ENCODE measurements around the gene ENDOD1. TPM values are rescaled to one million over a fixed set of nuclear protein-coding genes. Genes with fewer than 3 reads are reported as not detected.
A peak's percentile ranks its signal among the peaks of the same experiment; 100 is the strongest.

Gene ENDOD1
- total RNA-seq, 1 experiment from 2014 or later, result 3.3 TPM

DNA sequence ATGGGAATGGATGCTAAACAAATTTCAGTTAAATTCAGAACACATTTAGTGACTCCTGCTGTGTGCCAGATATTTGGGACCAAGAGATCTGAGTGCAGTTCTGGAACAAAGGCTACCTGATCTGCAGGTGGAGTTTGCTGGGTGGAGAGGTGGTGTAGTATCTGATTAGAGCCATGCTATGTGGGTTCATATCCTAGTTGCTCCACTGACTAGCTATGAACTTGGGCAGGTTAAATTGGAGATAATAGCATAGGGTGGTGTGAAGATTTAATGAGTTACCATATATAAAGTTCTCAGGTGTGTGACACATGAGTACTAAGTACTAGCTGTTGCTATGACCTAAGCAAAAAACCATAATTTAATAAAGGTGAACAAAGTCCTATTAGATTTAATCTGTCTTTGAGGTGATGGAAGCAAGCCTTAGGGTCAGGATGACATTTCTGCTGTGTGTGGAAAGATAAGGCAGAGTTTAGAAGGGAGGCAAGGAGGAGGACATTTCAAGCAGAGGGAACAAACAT lies 2.1 kb downstream of the ENDOD1 start:
- Mint-ChIP-seq H3K4me1 (peaks cover 37% of the 10 kb centered on the region), H3K9me3 (no peaks in the 10 kb centered on the region), H3K27ac (no peak overlapping the region), H3K36me3 (no peaks in the 10 kb centered on the region), H3K27me3 (ENCODE audit: low read depth) (peaks cover 53% of the 10 kb centered on the region), H3K4me3 (no peak overlapping the region)
- ChIA-PET POLR2A (no interaction called here), CTCF (interaction anchor here (1.2 to 3.6 kb wide), 4 partner anchors 13 to 60 kb away, joined by 3 to 32 read pairs (median 6); partner anchors contain the start of gene SRSF8)
- TF ChIP-seq CREM (CRISPR knock-in tag; IDR thresholded peaks at IDR 0.05) (no peak), SOX15 (CRISPR knock-in tag; IDR thresholded peaks at IDR 0.05) (no peak)
- TF ChIP-seq, protein P1, sequence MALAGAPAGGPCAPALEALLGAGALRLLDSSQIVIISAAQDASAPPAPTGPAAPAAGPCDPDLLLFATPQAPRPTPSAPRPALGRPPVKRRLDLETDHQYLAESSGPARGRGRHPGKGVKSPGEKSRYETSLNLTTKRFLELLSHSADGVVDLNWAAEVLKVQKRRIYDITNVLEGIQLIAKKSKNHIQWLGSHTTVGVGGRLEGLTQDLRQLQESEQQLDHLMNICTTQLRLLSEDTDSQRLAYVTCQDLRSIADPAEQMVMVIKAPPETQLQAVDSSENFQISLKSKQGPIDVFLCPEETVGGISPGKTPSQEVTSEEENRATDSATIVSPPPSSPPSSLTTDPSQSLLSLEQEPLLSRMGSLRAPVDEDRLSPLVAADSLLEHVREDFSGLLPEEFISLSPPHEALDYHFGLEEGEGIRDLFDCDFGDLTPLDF (CRISPR knock-in tag; IDR thresholded peaks at IDR 0.05), result no peak
- DNase-seq (ENCODE audit: low spot score) (no peak), ATAC-seq (no peak)

DNA sequence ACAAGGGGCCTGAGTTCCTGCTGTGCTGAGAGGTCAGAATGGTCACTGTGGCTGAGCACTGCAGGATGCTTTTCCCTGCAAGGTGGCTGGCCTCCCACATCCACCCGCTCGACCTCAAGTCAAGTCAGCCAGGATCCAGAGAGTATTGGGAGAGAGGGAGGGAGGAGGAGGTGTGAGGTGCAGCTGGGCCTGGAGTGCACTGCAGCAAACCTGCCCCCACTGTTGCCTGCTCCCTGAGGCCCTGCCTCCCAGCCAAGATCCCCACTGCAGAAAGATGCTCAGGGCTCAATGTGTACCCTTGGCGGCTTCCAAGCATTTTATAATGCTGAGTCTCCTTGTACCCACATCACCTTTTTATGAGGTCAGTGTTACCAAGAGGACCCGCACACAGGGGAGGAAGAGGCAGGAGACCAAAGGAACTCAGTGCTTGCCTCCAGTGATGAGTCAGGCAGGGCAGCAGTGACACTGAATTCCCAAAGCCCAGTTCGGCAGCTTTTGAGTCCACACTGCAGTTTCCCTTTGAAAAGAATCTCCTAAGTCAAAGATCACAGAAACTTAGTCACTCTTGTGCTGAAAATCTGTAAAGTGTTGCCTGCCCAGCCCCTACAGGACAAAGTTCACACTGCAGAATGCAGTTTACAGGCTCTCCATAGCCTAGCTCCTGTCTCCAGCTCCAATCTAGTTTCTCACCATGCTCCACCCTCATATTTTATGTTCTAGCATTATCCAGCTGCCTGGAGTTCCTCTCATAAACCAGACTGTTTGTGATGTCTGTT lies 3.1 kb downstream of the ENDOD1 start:
- Mint-ChIP-seq H3K27ac (no peak overlapping the region), H3K4me1 (peaks cover 42% of the 10 kb centered on the region), H3K4me3 (no peak overlapping the region), H3K9me3 (no peaks in the 10 kb centered on the region), H3K36me3 (no peaks in the 10 kb centered on the region), H3K27me3 (ENCODE audit: low read depth) (peaks cover 46% of the 10 kb centered on the region)
- TF ChIP-seq ETV6 (CRISPR knock-in tag; IDR thresholded peaks at IDR 0.05) (no peak), NFYB (CRISPR knock-in tag; conservative IDR thresholded peaks at IDR 0.05; ENCODE audit: low read depth) (no peak), PRRX2 (CRISPR knock-in tag; IDR thresholded peaks at IDR 0.05) (no peak), FOXK1 (CRISPR knock-in tag; IDR thresholded peaks at IDR 0.05) (no peak), KAT7 (CRISPR knock-in tag; IDR thresholded peaks at IDR 0.05; ENCODE audit: borderline replicate concordance) (no peak), SMAD3 (CRISPR knock-in tag; IDR thresholded peaks at IDR 0.05; ENCODE audit: borderline replicate concordance) (no peak), CREM (CRISPR knock-in tag; IDR thresholded peaks at IDR 0.05) (no peak), TEAD4 (CRISPR knock-in tag; IDR thresholded peaks at IDR 0.05) (no peak), IRF2 (CRISPR knock-in tag; IDR thresholded peaks at IDR 0.05; ENCODE audit: borderline replicate concordance, low read depth) (no peak)
- TF ChIP-seq, protein P2, sequence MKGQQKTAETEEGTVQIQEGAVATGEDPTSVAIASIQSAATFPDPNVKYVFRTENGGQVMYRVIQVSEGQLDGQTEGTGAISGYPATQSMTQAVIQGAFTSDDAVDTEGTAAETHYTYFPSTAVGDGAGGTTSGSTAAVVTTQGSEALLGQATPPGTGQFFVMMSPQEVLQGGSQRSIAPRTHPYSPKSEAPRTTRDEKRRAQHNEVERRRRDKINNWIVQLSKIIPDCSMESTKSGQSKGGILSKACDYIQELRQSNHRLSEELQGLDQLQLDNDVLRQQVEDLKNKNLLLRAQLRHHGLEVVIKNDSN (CRISPR knock-in tag; IDR thresholded peaks at IDR 0.05), result no peak
- TF ChIP-seq, protein P3, sequence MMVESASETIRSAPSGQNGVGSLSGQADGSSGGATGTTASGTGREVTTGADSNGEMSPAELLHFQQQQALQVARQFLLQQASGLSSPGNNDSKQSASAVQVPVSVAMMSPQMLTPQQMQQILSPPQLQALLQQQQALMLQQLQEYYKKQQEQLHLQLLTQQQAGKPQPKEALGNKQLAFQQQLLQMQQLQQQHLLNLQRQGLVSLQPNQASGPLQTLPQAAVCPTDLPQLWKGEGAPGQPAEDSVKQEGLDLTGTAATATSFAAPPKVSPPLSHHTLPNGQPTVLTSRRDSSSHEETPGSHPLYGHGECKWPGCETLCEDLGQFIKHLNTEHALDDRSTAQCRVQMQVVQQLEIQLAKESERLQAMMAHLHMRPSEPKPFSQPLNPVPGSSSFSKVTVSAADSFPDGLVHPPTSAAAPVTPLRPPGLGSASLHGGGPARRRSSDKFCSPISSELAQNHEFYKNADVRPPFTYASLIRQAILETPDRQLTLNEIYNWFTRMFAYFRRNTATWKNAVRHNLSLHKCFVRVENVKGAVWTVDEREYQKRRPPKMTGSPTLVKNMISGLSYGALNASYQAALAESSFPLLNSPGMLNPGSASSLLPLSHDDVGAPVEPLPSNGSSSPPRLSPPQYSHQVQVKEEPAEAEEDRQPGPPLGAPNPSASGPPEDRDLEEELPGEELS (CRISPR knock-in tag; IDR thresholded peaks at IDR 0.05), result no peak
- ATAC-seq (peak; percentile 10; the same call in 1 of the 2 replicates), DNase-seq (ENCODE audit: low spot score) (no peak)
- ChIA-PET CTCF (interaction anchor here (0.6 to 2.1 kb wide), 16 partner anchors 10 to 59 kb away, joined by 3 to 11 read pairs (median 5); partner anchors contain the start of gene SRSF8), POLR2A (interaction anchor here (2.0 kb wide), 1 partner anchor 26 kb away, joined by 5 read pairs; the partner anchor contains the start of gene SRSF8)

DNA sequence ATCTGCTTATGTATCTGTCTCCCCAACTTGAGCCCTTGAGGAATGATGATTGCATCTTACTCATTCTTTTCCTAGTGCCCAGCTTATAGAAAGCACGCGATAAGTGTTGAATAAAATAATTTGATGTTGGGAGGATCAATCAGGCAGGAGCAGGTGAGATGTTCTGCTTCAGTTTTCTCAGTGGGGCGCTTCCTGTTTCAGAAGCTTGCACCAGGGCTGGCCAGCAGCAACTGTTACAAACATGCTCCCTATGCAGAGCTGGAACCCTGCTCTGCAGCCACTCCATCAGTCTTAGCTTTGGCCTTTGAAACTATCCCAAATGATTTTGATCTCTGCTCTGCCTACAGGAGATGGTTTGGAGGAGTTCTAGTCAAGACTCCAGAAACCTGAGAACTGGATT lies 3.9 kb downstream of the ENDOD1 start:
- no peak overlapping the region for H3K27ac Mint-ChIP-seq

More for the DNA sequence above, 3.9 kb downstream of the ENDOD1 start:
- Mint-ChIP-seq H3K36me3 (no peaks in the 10 kb centered on the region), H3K4me1 (peaks cover 42% of the 10 kb centered on the region), H3K27me3 (ENCODE audit: low read depth) (peaks cover 38% of the 10 kb centered on the region), H3K9me3 (no peaks in the 10 kb centered on the region), H3K4me3 (no peak overlapping the region)
- ChIA-PET POLR2A (interaction anchor here (2.0 kb wide), 1 partner anchor 26 kb away, joined by 5 read pairs; the partner anchor contains the start of gene SRSF8), CTCF (interaction anchor here (0.6 to 2.1 kb wide), 14 partner anchors 9 to 57 kb away, joined by 3 to 11 read pairs (median 5); partner anchors contain the start of gene SRSF8)
- no peak for TF ChIP-seq ZNF317 (CRISPR knock-in tag; IDR thresholded peaks at IDR 0.05; ENCODE audit: borderline replicate concordance, low read depth)
- no peak for TF ChIP-seq GTF2I (CRISPR knock-in tag; conservative IDR thresholded peaks at IDR 0.05)
- TF ChIP-seq GRHL2 (CRISPR knock-in tag; IDR thresholded peaks at IDR 0.05; ENCODE audit: insufficient replicate concordance, severe bottlenecking), result no peak
- TF ChIP-seq, protein P4, sequence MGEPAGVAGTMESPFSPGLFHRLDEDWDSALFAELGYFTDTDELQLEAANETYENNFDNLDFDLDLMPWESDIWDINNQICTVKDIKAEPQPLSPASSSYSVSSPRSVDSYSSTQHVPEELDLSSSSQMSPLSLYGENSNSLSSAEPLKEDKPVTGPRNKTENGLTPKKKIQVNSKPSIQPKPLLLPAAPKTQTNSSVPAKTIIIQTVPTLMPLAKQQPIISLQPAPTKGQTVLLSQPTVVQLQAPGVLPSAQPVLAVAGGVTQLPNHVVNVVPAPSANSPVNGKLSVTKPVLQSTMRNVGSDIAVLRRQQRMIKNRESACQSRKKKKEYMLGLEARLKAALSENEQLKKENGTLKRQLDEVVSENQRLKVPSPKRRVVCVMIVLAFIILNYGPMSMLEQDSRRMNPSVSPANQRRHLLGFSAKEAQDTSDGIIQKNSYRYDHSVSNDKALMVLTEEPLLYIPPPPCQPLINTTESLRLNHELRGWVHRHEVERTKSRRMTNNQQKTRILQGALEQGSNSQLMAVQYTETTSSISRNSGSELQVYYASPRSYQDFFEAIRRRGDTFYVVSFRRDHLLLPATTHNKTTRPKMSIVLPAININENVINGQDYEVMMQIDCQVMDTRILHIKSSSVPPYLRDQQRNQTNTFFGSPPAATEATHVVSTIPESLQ (CRISPR knock-in tag; IDR thresholded peaks at IDR 0.05), result no peak
- no peak for TF ChIP-seq JAZF1 (CRISPR knock-in tag; IDR thresholded peaks at IDR 0.05)
- no peak for TF ChIP-seq SOX15 (CRISPR knock-in tag; IDR thresholded peaks at IDR 0.05)
- no peak for TF ChIP-seq ZBTB21 (CRISPR knock-in tag; IDR thresholded peaks at IDR 0.05; ENCODE audit: borderline replicate concordance)
- TF ChIP-seq OVOL2 (CRISPR knock-in tag; IDR thresholded peaks at IDR 0.05; ENCODE audit: borderline replicate concordance), result no peak
- TF ChIP-seq, protein P5, sequence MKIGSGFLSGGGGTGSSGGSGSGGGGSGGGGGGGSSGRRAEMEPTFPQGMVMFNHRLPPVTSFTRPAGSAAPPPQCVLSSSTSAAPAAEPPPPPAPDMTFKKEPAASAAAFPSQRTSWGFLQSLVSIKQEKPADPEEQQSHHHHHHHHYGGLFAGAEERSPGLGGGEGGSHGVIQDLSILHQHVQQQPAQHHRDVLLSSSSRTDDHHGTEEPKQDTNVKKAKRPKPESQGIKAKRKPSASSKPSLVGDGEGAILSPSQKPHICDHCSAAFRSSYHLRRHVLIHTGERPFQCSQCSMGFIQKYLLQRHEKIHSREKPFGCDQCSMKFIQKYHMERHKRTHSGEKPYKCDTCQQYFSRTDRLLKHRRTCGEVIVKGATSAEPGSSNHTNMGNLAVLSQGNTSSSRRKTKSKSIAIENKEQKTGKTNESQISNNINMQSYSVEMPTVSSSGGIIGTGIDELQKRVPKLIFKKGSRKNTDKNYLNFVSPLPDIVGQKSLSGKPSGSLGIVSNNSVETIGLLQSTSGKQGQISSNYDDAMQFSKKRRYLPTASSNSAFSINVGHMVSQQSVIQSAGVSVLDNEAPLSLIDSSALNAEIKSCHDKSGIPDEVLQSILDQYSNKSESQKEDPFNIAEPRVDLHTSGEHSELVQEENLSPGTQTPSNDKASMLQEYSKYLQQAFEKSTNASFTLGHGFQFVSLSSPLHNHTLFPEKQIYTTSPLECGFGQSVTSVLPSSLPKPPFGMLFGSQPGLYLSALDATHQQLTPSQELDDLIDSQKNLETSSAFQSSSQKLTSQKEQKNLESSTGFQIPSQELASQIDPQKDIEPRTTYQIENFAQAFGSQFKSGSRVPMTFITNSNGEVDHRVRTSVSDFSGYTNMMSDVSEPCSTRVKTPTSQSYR (CRISPR knock-in tag; IDR thresholded peaks at IDR 0.05), result no peak
- ATAC-seq (no peak), DNase-seq (ENCODE audit: low spot score) (no peak)

Data from WTC11 (cell line).